GM23338 (cell line): Measurements from ENCODE around the gene KLHL28. TPM values are rescaled to one million over a fixed set of nuclear protein-coding genes. Genes with fewer than 3 reads are reported as not detected.

Experiments used
- ATAC-seq: fragments of 200-7000 bp; cut with Tn5 transposase; 3 replicates; pipeline ENCODE4 v1.9.1; 2020
- DNase-seq: peaks from one replicate; pipeline ENCODE4 v3.0.0-alpha.2; 2015; ENCODE audit warnings: low spot score
- H2AFZ ChIP-seq: fragments of 200-600 bp; sonication (generic); 2 replicates; pipeline ENCODE4 v1.8.0; 2016; ENCODE audit warnings: antibody characterized with exemption, mild to moderate bottlenecking, moderate library complexity
- H3F3A ChIP-seq: fragments of 200-600 bp; sonication (generic); replicated peaks from 2 replicates; pipeline ENCODE4 v1.8.0; 2017; ENCODE audit warnings: antibody characterized with exemption, mixed run types, low read depth
- H3K27ac ChIP-seq: fragments of 200-600 bp; sonication (generic); 2 replicates; pipeline ENCODE4 v1.6.1; 2016; ENCODE audit warnings: low read depth
- H3K27me3 ChIP-seq: fragments of 200-600 bp; sonication (generic); 2 replicates; pipeline ENCODE4 v1.8.0; 2016; ENCODE audit warnings: mild to moderate bottlenecking, mixed run types, moderate library complexity; ENCODE audit not compliant: insufficient read depth
- H3K36me3 ChIP-seq: fragments of 200-600 bp; sonication (generic); 2 replicates; pipeline ENCODE4 v1.8.0; 2016; ENCODE audit warnings: mild to moderate bottlenecking; ENCODE audit not compliant: insufficient read depth
- H3K4me1 ChIP-seq: fragments of 200-600 bp; sonication (generic); 2 replicates; pipeline ENCODE4 v1.8.0; 2016; ENCODE audit warnings: mild to moderate bottlenecking, moderate library complexity; ENCODE audit not compliant: insufficient read depth
- H3K4me2 ChIP-seq: fragments of 200-600 bp; sonication (generic); 2 replicates; pipeline ENCODE4 v1.7.1; 2017; ENCODE audit warnings: mixed run types
- H3K4me3 ChIP-seq: fragments of 200-600 bp; sonication (generic); 2 replicates; pipeline ENCODE4 v1.6.1; 2016; ENCODE audit warnings: mixed run types
- H3K79me2 ChIP-seq: fragments of 200-600 bp; sonication (generic); replicated peaks from 2 replicates; pipeline ENCODE4 v1.8.0; 2017; ENCODE audit warnings: mild to moderate bottlenecking; ENCODE audit not compliant: insufficient read depth
- H3K9me2 ChIP-seq: fragments of 200-600 bp; sonication (generic); 2 replicates; pipeline ENCODE4 v1.8.0; 2017; ENCODE audit not compliant: insufficient read depth
- H4K20me1 ChIP-seq: fragments of 200-600 bp; sonication (generic); replicated peaks from 2 replicates; pipeline ENCODE4 v1.8.0; 2017; ENCODE audit warnings: mild to moderate bottlenecking; ENCODE audit not compliant: insufficient read depth
- H3K27ac Mint-ChIP-seq: 2 replicates; pipeline ENCODE4 v1.8.0; 2020; ENCODE audit warnings: inconsistent platforms, mild to moderate bottlenecking, moderate library complexity, mixed read lengths
- H3K27me3 Mint-ChIP-seq: 3 replicates; pipeline ENCODE4 v1.8.0; 2022; ENCODE audit warnings: low read depth, mild to moderate bottlenecking, moderate library complexity, mixed read lengths, inconsistent platforms; ENCODE audit not compliant: insufficient read depth, poor library complexity
- H3K36me3 Mint-ChIP-seq: 3 replicates; pipeline ENCODE4 v1.8.0; 2021; ENCODE audit warnings: low read depth, mild to moderate bottlenecking, inconsistent platforms, moderate library complexity, mixed read lengths
- H3K4me1 Mint-ChIP-seq: 3 replicates; pipeline ENCODE4 v1.8.0; 2020; ENCODE audit warnings: mild to moderate bottlenecking, inconsistent platforms, mixed read lengths
- H3K4me3 Mint-ChIP-seq: 3 replicates; pipeline ENCODE4 v1.8.0; 2021; ENCODE audit warnings: moderate library complexity, mild to moderate bottlenecking, inconsistent platforms, mixed read lengths
- H3K9me3 Mint-ChIP-seq: 3 replicates; pipeline ENCODE4 v1.8.0; 2020; ENCODE audit warnings: moderate library complexity, mild to moderate bottlenecking, inconsistent platforms, mixed read lengths
- CREB1 ChIP-seq: fragments of 250-450 bp; sonication (Bioruptor Pico); IDR thresholded peaks from 2 replicates; pipeline ENCODE4 v1.5.0; 2020; ENCODE audit warnings: low read depth, mild to moderate bottlenecking, moderate library complexity
- JUNB ChIP-seq: IDR thresholded peaks from one replicate; pipeline ENCODE4 v1.6.1; 2016; ENCODE audit warnings: antibody characterized with exemption; ENCODE audit not compliant: unreplicated experiment
- NANOG ChIP-seq: IDR thresholded peaks from 2 replicates; pipeline ENCODE4 v1.6.1; 2016; ENCODE audit warnings: antibody characterized with exemption, borderline replicate concordance
- POLR2AphosphoS5 ChIP-seq: IDR thresholded peaks from 2 replicates; pipeline ENCODE4 v1.6.1; 2016; ENCODE audit warnings: antibody characterized with exemption, low read depth
- REST ChIP-seq: IDR thresholded peaks from one replicate; pipeline ENCODE4 v1.6.1; 2018; ENCODE audit warnings: antibody characterized with exemption; ENCODE audit not compliant: unreplicated experiment
- ZNF331 ChIP-seq: fragments of 250-450 bp; sonication (Bioruptor Pico); IDR thresholded peaks from 2 replicates; pipeline ENCODE4 v1.5.0; 2020; ENCODE audit warnings: low read depth, mild to moderate bottlenecking, moderate library complexity
- ZNF462 ChIP-seq: fragments of 250-450 bp; sonication (Bioruptor Pico); IDR thresholded peaks from 2 replicates; pipeline ENCODE4 v1.5.0; 2020; ENCODE audit warnings: mild to moderate bottlenecking, moderate library complexity
- polyA plus RNA-seq: library from polyadenylated mRNA; unstranded; fragments of >200 nt; fragmentation: Nextera tagmentation; extraction: Ambion mirVana; gene quantifications from 2 replicates; pipeline ENCODE4 v1.2.1, GENCODE V29; 2016
- total RNA-seq: library from RNA; depleted of rRNA; stranded (reverse); fragments of >200 nt; shearing (Covaris generic); gene quantifications from 2 replicates; pipeline ENCODE4 v1.2.3, GENCODE V29; 2014

Gene KLHL28
- total and polyA plus RNA-seq, 2 experiments from 2014 or later: 7.7 to 10.6 TPM

GRCh38 chr14:44889595-44890471 is 71.9 kb downstream of the KLHL28 start:
- Histone ChIP-seq H3K79me2 (no peaks in the 10 kb centered on the region), H2AFZ (no peak overlapping the region), H3K27ac (no peak overlapping the region), H3F3A (no peaks in the 10 kb centered on the region), H3K4me2 (no peak overlapping the region), H3K9me2 (no peaks in the 10 kb centered on the region), H4K20me1 (no peaks in the 10 kb centered on the region), H3K36me3 (no peaks in the 10 kb centered on the region), H3K4me3 (no peak overlapping the region), H3K27me3 (no peaks in the 10 kb centered on the region), H3K4me1 (no peaks in the 10 kb centered on the region)
- no peaks in the 10 kb centered on the region for H3K9me3 Mint-ChIP-seq
- no peaks in the 10 kb centered on the region for H3K4me1 Mint-ChIP-seq
- H3K27ac Mint-ChIP-seq: no peak overlapping the region
- no peak for DNase-seq
- peaks cover 3% of the 10 kb centered on the region; the same call in 1 of the 3 replicates for H3K36me3 Mint-ChIP-seq
- H3K27me3 Mint-ChIP-seq: no peaks in the 10 kb centered on the region
- TF ChIP-seq POLR2AphosphoS5 (no peak), REST (no peak), ZNF462 (CRISPR knock-in tag) (no peak), JUNB (no peak), ZNF331 (CRISPR knock-in tag) (no peak), CREB1 (no peak), NANOG (no peak)
- ATAC-seq: no peak
- no peak overlapping the region for H3K4me3 Mint-ChIP-seq
